A549 (cell line): ENCODE measurements around the gene WBP11.
A peak's percentile ranks its signal among the peaks of the same experiment; 100 is the strongest.

Experiments used
- CTCF ChIP-seq: fragments of >200 bp; sonication (Bioruptor Twin); formaldehyde crosslinking; IDR thresholded peaks from 3 replicates; pipeline ENCODE4 v1.5.1; 2016
- HDAC2 ChIP-seq: fragments of 200-600 bp; sonication (generic); IDR thresholded peaks from 2 replicates; pipeline ENCODE4 v1.6.1; 2016
- POLR2A ChIP-seq: IDR thresholded peaks from 2 replicates; pipeline ENCODE4 v1.6.1; 2012; ENCODE audit warnings: mild to moderate bottlenecking, low read length
- RAD21 ChIP-seq, 2 experiments: fragments of >200 bp in 1 of 2; sonication (Bioruptor Twin) in 1 of 2; formaldehyde crosslinking in 1 of 2; IDR thresholded peaks in 1 of 2; conservative IDR thresholded peaks in 1 of 2; 2 replicates in 1 of 2; 3 replicates in 1 of 2; pipeline ENCODE4 v1.6.1; 2012 to 2018; ENCODE audit warnings: inconsistent platforms in 1 of 2

GRCh38 chr12:14776236-14776961, 26.9 kb downstream of the WBP11 start:
- no peak for TF ChIP-seq POLR2A
- peak; percentile 43 to 46; a peak in 4 of 5 replicates for TF ChIP-seq RAD21 (conservative IDR thresholded peaks at IDR 0.05 in 1 of 2, IDR thresholded peaks at IDR 0.05 in 1 of 2)
- TF ChIP-seq CTCF: peak; percentile 43
- TF ChIP-seq HDAC2: no peak
